ENCODE results near the gene SEPTIN1.
"Not testable (repeated sequence)": the region's sequence is repeated elsewhere in the genome, so short reads cannot be mapped to it uniquely, and the experiment has no call there.

SEPTIN1 gene

DNA sequence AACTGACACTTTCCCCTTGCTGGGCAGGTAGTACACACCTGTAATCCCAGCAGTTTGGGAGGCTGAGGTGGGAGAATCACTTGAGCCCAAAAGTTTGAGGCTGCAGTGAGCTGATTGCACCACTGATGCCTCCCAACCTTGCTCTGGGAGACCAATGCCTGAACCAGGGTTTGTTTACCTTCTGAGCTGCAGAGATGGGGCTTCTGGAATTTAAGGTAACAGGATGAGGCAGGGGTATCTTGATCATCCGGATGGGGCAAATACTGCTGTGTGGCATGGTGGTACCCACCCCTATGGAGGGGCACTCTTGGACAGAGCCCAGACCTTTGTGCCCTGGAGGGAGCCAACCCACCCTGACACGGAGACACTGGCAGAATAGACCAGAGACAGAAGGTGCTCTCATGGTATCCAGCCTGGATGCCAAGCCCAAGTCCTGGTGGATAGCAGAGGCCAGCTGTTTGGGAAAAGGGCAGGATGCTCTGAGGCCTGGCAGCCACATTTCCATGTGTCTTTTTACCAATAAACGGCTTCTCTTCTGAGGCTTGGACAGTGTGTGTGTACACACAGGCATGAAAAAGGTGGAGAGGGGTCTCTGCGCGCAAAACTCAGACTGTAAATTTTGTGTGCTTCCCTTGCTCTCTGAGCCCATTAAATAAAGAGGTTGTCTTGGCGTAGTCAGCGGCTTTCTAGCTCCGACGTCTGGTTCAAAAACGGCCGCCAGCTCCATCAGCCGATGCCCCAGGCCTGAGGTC, 17.2 kb upstream of the SEPTIN1 start:
- no peak for DNase-seq (ENCODE audit: low spot score)

DNA sequence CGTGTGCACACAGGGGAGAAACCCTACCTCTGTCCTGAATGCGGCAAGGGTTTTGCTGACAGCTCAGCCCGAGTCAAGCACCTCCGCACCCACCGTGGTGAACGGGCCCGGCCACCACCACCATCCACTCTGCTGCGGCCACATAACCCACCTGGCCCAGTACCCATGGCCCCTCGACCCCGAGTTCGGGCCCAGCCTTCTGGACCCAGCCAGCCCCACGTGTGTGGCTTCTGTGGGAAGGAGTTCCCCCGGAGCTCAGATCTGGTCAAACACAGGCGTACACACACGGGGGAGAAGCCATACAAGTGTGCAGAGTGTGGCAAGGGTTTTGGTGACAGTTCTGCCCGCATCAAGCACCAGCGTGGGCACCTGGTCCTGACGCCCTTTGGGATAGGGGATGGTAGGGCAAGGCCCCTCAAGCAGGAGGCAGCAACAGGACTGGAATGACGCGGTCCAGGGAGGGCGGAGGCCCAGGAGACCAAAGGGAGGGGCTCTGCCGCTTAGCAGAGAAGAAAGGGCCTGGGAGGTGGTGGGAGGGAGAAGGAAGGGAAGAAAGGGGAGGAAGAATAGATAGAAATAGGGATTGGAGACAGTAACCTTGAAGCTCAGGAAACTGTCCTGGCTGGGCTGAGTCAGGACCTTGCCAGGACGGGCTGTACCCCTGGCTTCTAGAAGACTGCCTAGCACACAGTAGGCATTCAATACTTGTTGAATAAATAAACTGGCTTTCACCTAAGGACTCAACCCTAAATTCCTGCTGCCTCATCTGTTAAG, 16.5 kb upstream of the SEPTIN1 start:
- no peak for DNase-seq (ENCODE audit: low spot score)

GRCh38 chr16:30397776-30398660, 15.7 kb upstream of the SEPTIN1 start:
- DNase-seq (ENCODE audit: low spot score): no peak

- DNase-seq (ENCODE audit: low spot score): no peak
Observed at GRCh38 chr16:30397056-30397455, 14.7 kb upstream of the SEPTIN1 start.

- not testable (repeated sequence) for DNase-seq (ENCODE audit: low spot score)
Observed at GRCh38 chr16:30396627-30397026, 14.3 kb upstream of the SEPTIN1 start.

- DNase-seq (ENCODE audit: low spot score): no peak
Observed at GRCh38 chr16:30395992-30396585, 13.7 kb upstream of the SEPTIN1 start.

- no peak for DNase-seq (ENCODE audit: low spot score)
Observed at GRCh38 chr16:30395155-30395991, 13.0 kb upstream of the SEPTIN1 start, which contains the start of gene ZNF48. ZNF48 (plus strand) TSS chr16:30395420; CDS start chr16:30395795, 375 bp downstream.

GRCh38 chr16:30394592-30395154, 12.3 kb upstream of the SEPTIN1 start:
- no peak for DNase-seq (ENCODE audit: low spot score)

GRCh38 chr16:30383521-30383920, 1.2 kb upstream of the SEPTIN1 start:
- DNase-seq (ENCODE audit: low spot score): no peak

DNA sequence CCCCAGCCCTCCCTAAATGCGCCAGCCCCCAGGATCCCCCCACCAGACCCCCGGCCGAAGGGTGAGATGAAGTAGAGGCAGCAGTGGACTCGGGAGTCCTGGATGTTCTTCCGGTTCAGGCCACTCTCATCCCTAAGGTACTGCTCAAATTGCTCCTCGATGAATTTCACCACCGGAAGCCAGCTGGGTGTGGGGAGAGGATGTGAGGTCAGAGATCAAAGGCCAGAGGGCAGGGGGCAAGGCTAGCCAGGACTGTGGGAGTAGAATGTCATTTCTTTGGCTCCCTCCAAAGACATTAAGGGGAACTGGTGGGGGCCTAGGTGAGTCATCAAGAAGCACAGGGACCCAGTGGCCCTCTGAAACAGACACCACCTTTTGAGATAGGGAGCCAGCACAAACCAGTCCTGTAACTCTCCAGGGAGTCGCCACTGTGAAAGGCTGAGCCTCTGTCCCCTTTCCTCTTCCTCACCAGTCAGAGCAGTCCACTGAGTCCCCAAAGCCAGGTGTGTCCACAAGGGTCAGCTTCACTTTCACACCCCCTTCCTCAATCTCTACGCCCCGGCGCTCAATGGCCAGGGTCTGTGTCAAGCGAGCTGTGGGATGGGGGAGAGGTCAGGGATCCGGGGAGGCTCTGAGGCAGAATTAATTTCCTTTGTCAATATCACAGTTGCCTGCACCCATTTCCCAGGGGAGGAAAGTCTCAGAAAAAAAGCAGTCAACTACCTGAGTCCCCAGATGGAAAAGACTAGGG, 895 bp downstream of the SEPTIN1 start:
- DNase-seq (ENCODE audit: low spot score): no peak

DNA sequence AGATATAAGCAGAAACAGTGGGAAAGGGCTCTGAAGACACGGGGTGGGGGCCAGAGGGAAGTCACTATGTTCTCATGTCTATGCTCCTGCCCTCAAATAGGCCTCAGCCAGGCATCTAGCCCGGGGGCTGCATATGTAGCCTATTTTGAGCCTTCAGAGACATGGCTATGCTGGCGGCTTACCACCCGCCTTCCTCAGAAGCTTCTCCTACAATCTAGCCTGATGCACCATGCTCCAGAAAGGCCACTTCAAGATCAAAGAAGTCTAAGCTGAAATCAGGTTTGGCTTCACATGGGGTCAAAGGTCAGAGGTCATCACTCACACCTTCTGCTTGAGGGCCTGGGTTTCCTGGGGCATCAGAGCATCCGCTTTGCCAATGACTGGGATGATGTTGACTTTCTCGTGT, 1.6 kb downstream of the SEPTIN1 start:
- no peak for DNase-seq (ENCODE audit: low spot score)

DNA sequence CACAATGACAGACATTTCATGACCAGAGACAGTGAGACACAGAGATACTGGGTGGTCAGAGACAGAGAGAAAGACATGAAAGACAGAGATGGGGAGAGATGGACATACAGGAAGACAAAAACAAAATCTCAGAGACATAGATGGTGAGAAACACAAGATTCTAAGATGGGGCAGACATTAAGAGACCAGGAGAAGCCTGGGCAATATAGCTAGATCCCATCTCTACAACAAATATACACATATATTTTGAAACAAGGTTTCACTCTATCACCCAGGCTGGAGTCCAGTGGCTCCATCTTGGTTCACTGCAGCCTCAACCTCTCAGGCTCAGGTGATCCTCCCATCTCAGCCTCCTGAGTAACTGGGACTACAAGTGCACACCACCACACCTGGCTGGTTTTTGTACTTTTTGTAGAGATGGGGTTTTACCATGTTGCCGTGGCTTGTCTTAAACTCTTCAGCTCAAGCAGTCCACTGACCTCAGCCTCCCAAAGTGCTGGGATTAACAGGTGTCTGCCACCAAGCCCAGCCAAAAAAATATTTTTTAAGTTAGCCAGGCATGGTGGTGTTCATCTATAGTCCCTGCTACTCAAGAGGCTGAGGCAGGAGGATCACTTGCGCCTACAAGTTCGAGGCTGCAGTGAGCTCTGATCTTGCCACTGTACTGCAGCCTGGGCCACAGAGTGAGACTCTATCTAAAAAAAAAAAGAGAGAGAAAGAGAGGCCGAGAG, 2.1 kb downstream of the SEPTIN1 start:
- DNase-seq (ENCODE audit: low spot score): no peak

GRCh38 chr16:30379158-30379783, 3.1 kb downstream of the SEPTIN1 start:
- no peak for DNase-seq (ENCODE audit: low spot score)

DNA sequence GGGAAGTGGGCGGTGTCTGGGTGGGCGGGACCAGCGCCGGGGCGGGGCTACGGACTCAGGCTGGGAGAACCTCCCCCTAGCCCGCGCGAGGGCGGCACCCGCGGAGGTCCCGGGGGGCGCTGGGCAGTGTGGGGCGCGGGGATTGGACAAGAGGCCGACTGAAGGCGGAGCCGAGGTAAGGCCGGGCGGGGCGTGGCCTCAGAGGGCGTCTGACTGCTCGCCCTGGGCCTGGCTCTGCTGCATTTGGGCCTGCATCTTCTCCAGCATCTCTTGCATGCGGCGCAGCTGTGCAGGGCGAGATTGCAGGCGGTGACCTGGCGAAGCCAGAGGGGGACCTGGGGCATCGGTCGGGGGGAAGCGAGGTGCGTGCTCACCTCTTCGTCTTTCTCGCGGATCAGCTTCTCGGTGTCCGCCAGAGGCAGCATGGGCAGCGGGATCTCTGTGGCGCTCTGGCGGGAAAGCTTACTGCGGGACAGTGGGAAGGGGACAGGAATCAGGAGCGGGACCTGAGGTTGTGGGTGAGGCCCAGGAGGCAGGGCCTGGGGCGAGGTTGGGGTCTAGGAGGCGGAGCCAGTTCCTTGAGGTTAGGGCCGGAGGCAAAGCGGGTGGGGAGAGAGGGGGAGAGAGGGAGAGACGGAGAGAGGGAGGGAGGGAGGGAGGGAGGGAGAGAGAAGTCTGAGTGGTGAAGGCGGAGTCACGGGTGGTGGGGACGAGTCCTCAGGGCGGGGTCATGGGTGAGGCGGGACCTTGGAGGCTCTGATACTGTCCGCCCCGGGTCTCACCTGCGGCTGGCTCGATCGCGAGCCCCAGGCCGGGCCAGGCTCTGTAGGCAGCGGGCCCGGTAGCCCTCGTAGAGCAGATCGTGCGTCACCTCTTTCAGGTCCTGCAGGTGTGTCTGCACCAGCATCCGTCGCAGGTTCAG, 3.9 kb downstream of the SEPTIN1 start:
- DNase-seq (ENCODE audit: low spot score): peak; percentile 96

DNA sequence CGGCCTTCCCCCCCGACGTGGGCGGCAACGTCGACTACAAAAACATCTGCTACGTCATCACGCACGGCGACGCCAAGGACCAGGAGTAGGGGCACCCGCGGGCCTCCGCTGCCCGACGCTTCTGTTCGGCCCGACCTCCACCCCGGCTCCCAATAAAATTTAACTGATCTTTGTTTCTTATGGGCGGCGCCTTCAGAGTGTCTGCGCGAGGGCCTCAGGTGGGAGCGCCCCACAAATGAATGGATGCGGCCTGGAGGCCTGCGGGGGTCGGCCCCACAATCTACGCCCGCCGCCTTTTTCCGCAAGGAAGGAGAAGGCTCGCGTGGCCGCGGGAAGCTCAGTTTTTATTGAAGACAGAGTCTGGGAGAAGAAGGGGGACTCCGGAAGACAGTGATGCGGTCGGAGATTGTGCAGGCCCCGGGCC, 4.5 kb downstream of the SEPTIN1 start:
- DNase-seq (ENCODE audit: low spot score): peak; percentile 69

DNA sequence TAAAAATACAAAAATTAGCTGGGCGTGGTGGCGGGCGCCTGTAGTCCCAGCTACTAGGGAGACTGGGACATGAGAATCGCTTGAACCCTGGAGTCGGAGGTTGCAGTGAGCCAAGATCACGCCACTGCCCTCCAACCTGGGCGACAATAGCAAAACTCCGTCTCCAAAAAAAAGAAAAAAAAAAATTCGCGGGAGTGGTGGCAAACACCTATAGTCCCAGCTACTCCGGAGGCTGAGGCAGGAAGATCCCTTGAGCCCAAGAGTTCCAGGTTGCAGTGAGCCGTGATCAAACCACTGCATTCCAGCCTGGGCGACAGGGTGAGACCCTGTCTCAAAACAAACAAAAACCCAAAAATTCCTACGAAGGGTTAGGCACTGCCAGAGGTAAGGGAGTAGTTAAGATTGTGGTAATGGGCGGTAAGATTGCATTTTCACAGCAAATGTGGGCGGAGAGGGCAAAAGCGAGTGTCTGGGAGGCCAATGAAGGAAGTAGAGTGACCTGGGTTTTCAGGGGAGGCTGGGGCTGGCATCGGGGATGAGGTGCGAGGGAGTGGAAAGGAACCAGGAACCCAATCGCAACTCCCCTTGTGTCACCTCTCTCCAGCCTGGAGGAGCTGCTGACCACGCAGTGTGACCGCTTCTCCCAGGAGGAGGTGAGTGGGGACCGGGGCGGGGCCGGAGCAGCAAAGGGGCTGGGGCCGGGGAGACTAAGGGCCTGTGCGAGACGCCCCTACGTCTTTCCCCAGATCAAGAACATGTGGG, 5.1 kb downstream of the SEPTIN1 start:
- no peak for DNase-seq (ENCODE audit: low spot score)

DNA sequence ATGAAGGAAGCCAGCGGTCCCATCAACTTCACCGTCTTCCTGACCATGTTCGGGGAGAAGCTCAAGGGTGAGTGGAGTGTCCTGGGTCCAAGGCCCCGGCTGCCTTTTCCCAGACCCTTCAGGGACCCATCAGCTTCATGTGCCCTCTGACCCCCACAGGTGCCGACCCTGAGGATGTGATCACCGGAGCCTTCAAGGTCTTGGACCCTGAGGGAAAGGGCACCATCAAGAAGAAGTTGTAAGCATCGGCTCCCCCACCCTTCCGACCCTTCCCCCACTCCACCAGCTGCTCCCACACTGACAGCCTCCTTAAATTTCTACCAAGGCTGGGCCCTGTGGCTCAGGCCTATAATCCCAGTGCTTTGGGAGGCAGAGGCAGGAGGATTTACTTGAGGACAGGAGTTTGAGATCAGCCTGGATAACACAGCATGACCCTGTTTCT, 5.9 kb downstream of the SEPTIN1 start:
- DNase-seq (ENCODE audit: low spot score): no peak

All from kidney capillary endothelial cell (primary cell).